Epidermal melanocyte (primary cell): ENCODE results near the gene SNCB.

Source experiments
- DNase-seq: peaks from one replicate; pipeline ENCODE4 v3.0.0; 2011; ENCODE audit warnings: low spot score; ENCODE audit not compliant: insufficient read length

Gene SNCB

GRCh38 chr5:176625512-176625911, 4.8 kb downstream of the SNCB start:
- no peak for DNase-seq

GRCh38 chr5:176624938-176625337, 5.4 kb downstream of the SNCB start:
- DNase-seq: peak; percentile 91

- no peak for DNase-seq
Measured at GRCh38 chr5:176624142-176624541, 6.2 kb downstream of the SNCB start.

- DNase-seq: no peak
Measured at GRCh38 chr5:176621661-176622079, 8.7 kb downstream of the SNCB start.

- no peak for DNase-seq
Measured at GRCh38 chr5:176620333-176620981, 9.9 kb downstream of the SNCB start.

GRCh38 chr5:176619569-176620332, 10.6 kb downstream of the SNCB start:
- no peak for DNase-seq

- DNase-seq: peak; percentile 71
Measured at GRCh38 chr5:176619203-176619568, 11.1 kb downstream of the SNCB start.

GRCh38 chr5:176618783-176619182, 11.6 kb downstream of the SNCB start:
- DNase-seq: no peak

GRCh38 chr5:176616511-176616910, 13.8 kb downstream of the SNCB start:
- no peak for DNase-seq

GRCh38 chr5:176614805-176615478, 15.4 kb downstream of the SNCB start:
- no peak for DNase-seq

GRCh38 chr5:176612855-176613254, 17.5 kb downstream of the SNCB start:
- DNase-seq: no peak

- no peak for DNase-seq
Measured at GRCh38 chr5:176612008-176612407, 18.3 kb downstream of the SNCB start.

- peak; percentile 78 for DNase-seq
Measured at GRCh38 chr5:176611435-176611834, 18.9 kb downstream of the SNCB start.

- no peak for DNase-seq
Measured at GRCh38 chr5:176610435-176610773, 19.9 kb downstream of the SNCB start.

GRCh38 chr5:176609724-176610434, 20.5 kb downstream of the SNCB start, which contains the start of gene GPRIN1:
GPRIN1 (minus strand) TSS chr5:176610156; CDS start chr5:176599834, 10,322 bp downstream.
- DNase-seq: peak; percentile 75

- DNase-seq: no peak
Measured at GRCh38 chr5:176608937-176609723, 21.2 kb downstream of the SNCB start.

GRCh38 chr5:176608142-176608705, 22.1 kb downstream of the SNCB start:
- no peak for DNase-seq

GRCh38 chr5:176606875-176607274, 23.5 kb downstream of the SNCB start:
- no peak for DNase-seq

GRCh38 chr5:176606032-176606431, 24.3 kb downstream of the SNCB start:
- DNase-seq: no peak

GRCh38 chr5:176603091-176603490, 27.2 kb downstream of the SNCB start:
- DNase-seq: no peak
